Upper lobe of left lung (tissue), 6 donors: ENCODE results near the gene CTDP1. TPM values are rescaled to one million over a fixed set of nuclear protein-coding genes. Genes with fewer than 3 reads are reported as not detected.

Experiments
- ATAC-seq, 2 donors: fragments of 200-7000 bp; cut with Tn5 transposase; one replicate each; pipeline ENCODE4 v1.9.1; 2022; ENCODE audit warnings: mild to moderate bottlenecking in 2 of 2, moderate library complexity in 2 of 2; ENCODE audit not compliant: low FRiP score in 2 of 2
- DNase-seq, 2 donors: peaks; one replicate each; pipeline ENCODE4 v3.0.0-alpha.2; 2019 to 2020
- H3K27ac ChIP-seq, 4 donors: fragments of 200-600 bp; sonication (generic); one replicate each; pipeline ENCODE4 v1.5.1; 2016 to 2019
- H3K27me3 ChIP-seq, 4 donors: fragments of 200-600 bp; sonication (generic); one replicate each; pipeline ENCODE4 v1.5.1; 2017 to 2019
- H3K36me3 ChIP-seq, 4 donors: fragments of 200-600 bp; sonication (generic); one replicate each; pipeline ENCODE4 v1.5.1; 2016 to 2019
- H3K4me1 ChIP-seq, 4 donors: fragments of 200-600 bp; sonication (generic); one replicate each; pipeline ENCODE4 v1.5.1; 2018 to 2019
- H3K4me3 ChIP-seq, 4 donors: fragments of 200-600 bp; sonication (generic); one replicate each; pipeline ENCODE4 v1.5.1; 2017 to 2019; ENCODE audit warnings: mild to moderate bottlenecking in 2 of 4, moderate library complexity in 1 of 4
- H3K9me3 ChIP-seq, 4 donors: fragments of 200-600 bp; sonication (generic); one replicate each; pipeline ENCODE4 v1.5.1; 2018 to 2019
- CTCF ChIP-seq, 6 experiments: fragments of 450-650 bp in 4 of 6; fragments of 200-600 bp in 2 of 6; sonication (generic) in 2 of 6; IDR thresholded peaks; one replicate each; pipeline ENCODE4 v1.5.1; 2016 to 2019; ENCODE audit warnings: antibody characterized with exemption in 6 of 6
- EP300 ChIP-seq, 4 donors: sonication (generic); formaldehyde crosslinking; IDR thresholded peaks; one replicate each; pipeline ENCODE4 v1.5.1; 2017; ENCODE audit warnings: antibody characterized with exemption in 4 of 4, control low read depth in 2 of 4
- POLR2A ChIP-seq, 4 donors: fragments of 450-650 bp; IDR thresholded peaks; one replicate each; pipeline ENCODE4 v1.5.1; 2016 to 2017; ENCODE audit warnings: antibody characterized with exemption in 4 of 4, mild to moderate bottlenecking in 2 of 4
- POLR2AphosphoS5 ChIP-seq, 2 donors: sonication (generic); formaldehyde crosslinking; IDR thresholded peaks; one replicate each; pipeline ENCODE4 v1.5.1; 2017; ENCODE audit warnings: antibody characterized with exemption in 2 of 2
- WGBS, 2 donors: methylation state at CpG; one replicate each; pipeline ENCODE4 v1.1.5; 2017 to 2018; 5-methylcytosine and 5-hydroxymethylcytosine counted together
- total RNA-seq, 6 donors: library from RNA; depleted of rRNA in 4 of 6; stranded (reverse); fragments of >200 nt in 4 of 6; gene quantifications; one replicate each; pipeline versions ENCODE4 v1.1.0 to v1.2.1, GENCODE V29; 2016 to 2021
- donor health status: DM: no; HTN: no; CAD: no; lungs with moderate emphysema.
- donor health status: DM: no; HTN: yes; CAD: no; lungs with severe emphysema.

The CTDP1 gene
- total RNA-seq, 6 donors from 2014 or later = 21.3 to 44.7 (median 29.7) TPM

GRCh38 chr18:79640875-79641274, 38.7 kb upstream of the CTDP1 start:
- DNase-seq = no peak

GRCh38 chr18:79641722-79642497, 37.7 kb upstream of the CTDP1 start:
- peaks cover 3 to 19% (median 16%) of the 10 kb centered on the region in 4 donors for H3K4me1 ChIP-seq
- 81 to 86% methylated on average over 31 to 33 of the region's 33 CpGs for WGBS, 2 donors
- H3K4me3 ChIP-seq = no peak overlapping the region
- ATAC-seq (no peak), DNase-seq (peak in 1 of 2 donors; percentile 69)
- TF ChIP-seq POLR2A (IDR thresholded peaks at IDR 0.05) (no peak), POLR2AphosphoS5 (IDR thresholded peaks at IDR 0.05) (no peak), CTCF (IDR thresholded peaks at IDR 0.05) (no peak)
- no peak overlapping the region for H3K27ac ChIP-seq
- no peaks in the 10 kb centered on the region for H3K36me3 ChIP-seq
- H3K27me3 ChIP-seq = peaks cover 0 to 14% (median 10%) of the 10 kb centered on the region in 4 donors
- no peaks in the 10 kb centered on the region for H3K9me3 ChIP-seq

More at GRCh38 chr18:79640875-79641274, 38.7 kb upstream of the CTDP1 start:
- TF ChIP-seq CTCF (IDR thresholded peaks at IDR 0.05) (no peak), POLR2A (IDR thresholded peaks at IDR 0.05) (no peak), POLR2AphosphoS5 (IDR thresholded peaks at IDR 0.05) (no peak), EP300 (IDR thresholded peaks at IDR 0.05) (no peak)
- no peak for ATAC-seq
- Histone ChIP-seq H3K27me3 (peaks cover 0 to 14% (median 10%) of the 10 kb centered on the region in 4 donors), H3K36me3 (no peaks in the 10 kb centered on the region), H3K4me3 (no peak overlapping the region), H3K27ac (no peak overlapping the region), H3K4me1 (peaks cover 3 to 19% (median 16%) of the 10 kb centered on the region in 4 donors), H3K9me3 (no peaks in the 10 kb centered on the region)
- 82 to 88% methylated on average over 10 of the region's 10 CpGs for WGBS, 2 donors

- 30 to 42% methylated on average over 6 of the region's 6 CpGs for WGBS, 2 donors
- H3K36me3 ChIP-seq = no peaks in the 10 kb centered on the region
- DNase-seq = peak in 1 of 2 donors; percentile 47
- H3K9me3 ChIP-seq = no peaks in the 10 kb centered on the region
- TF ChIP-seq EP300 (IDR thresholded peaks at IDR 0.05) (no peak), POLR2AphosphoS5 (IDR thresholded peaks at IDR 0.05) (no peak), CTCF (IDR thresholded peaks at IDR 0.05) (no peak), POLR2A (IDR thresholded peaks at IDR 0.05) (no peak)
- no peak overlapping the region for H3K27ac ChIP-seq
- peaks cover 0 to 8% (median 6%) of the 10 kb centered on the region in 4 donors for H3K27me3 ChIP-seq
- peaks cover 3 to 19% (median 16%) of the 10 kb centered on the region in 4 donors for H3K4me1 ChIP-seq
- ATAC-seq = no peak
- H3K4me3 ChIP-seq = no peak overlapping the region
Observed at GRCh38 chr18:79642626-79643025, 37.0 kb upstream of the CTDP1 start.

GRCh38 chr18:79643054-79643984, 36.3 kb upstream of the CTDP1 start:
- Histone ChIP-seq H3K4me1 (peaks cover 3 to 19% (median 16%) of the 10 kb centered on the region in 4 donors), H3K27me3 (peaks cover 0 to 1% (median under 1%) of the 10 kb centered on the region in 4 donors), H3K36me3 (no peaks in the 10 kb centered on the region), H3K9me3 (no peaks in the 10 kb centered on the region), H3K4me3 (no peak overlapping the region), H3K27ac (no peak overlapping the region)
- peak in 1 of 2 donors; percentile 54 for DNase-seq
- TF ChIP-seq EP300 (IDR thresholded peaks at IDR 0.05) (no peak), POLR2A (IDR thresholded peaks at IDR 0.05) (no peak), POLR2AphosphoS5 (IDR thresholded peaks at IDR 0.05) (no peak), CTCF (IDR thresholded peaks at IDR 0.05) (no peak)
- 69 to 78% methylated on average over 23 to 27 of the region's 27 CpGs for WGBS, 2 donors
- ATAC-seq = peak in 1 of 2 donors; percentile 40
